Calu3 (cell line): ENCODE data around the gene GAREM1. TPM values are rescaled to one million over a fixed set of nuclear protein-coding genes. Genes with fewer than 3 reads are reported as not detected.

ENCODE experiments used
- BruUV-seq: library from RNA; stranded (reverse); fragments of 400-500 nt; replicated peaks from 2 replicates; lab custom pipeline; 2021; lab: Mats Ljungman, UMichigan
- CTCF ChIA-PET: fragments of 300-600 bp; sonication (Branson Sonifier 250); formaldehyde crosslinking; loops from one replicate; lab custom pipeline; 2022; ENCODE audit warnings: antibody characterized with exemption; lab: Charles Lee
- DNase-seq: peaks from one replicate; pipeline ENCODE4 v3.0.0; 2022
- H3K27ac Mint-ChIP-seq: one replicate; pipeline ENCODE4 v1.8.0; 2022; ENCODE audit warnings: mixed read lengths; ENCODE audit not compliant: unreplicated experiment
- H3K27me3 Mint-ChIP-seq: one replicate; pipeline ENCODE4 v1.8.0; 2022; ENCODE audit warnings: mixed read lengths; ENCODE audit not compliant: unreplicated experiment
- H3K36me3 Mint-ChIP-seq: one replicate; pipeline ENCODE4 v1.8.0; 2022; ENCODE audit warnings: mild to moderate bottlenecking, moderate library complexity, mixed read lengths; ENCODE audit not compliant: insufficient read depth, unreplicated experiment
- H3K4me1 Mint-ChIP-seq: one replicate; pipeline ENCODE4 v1.8.0; 2022; ENCODE audit warnings: mild to moderate bottlenecking, low read depth, mixed read lengths; ENCODE audit not compliant: unreplicated experiment
- H3K4me3 Mint-ChIP-seq: one replicate; pipeline ENCODE4 v1.8.0; 2022; ENCODE audit warnings: mild to moderate bottlenecking, low read depth, moderate library complexity, mixed read lengths; ENCODE audit not compliant: unreplicated experiment
- H3K9me3 Mint-ChIP-seq: one replicate; pipeline ENCODE4 v1.8.0; 2022; ENCODE audit warnings: low read depth, mixed read lengths; ENCODE audit not compliant: unreplicated experiment
- intact Hi-C: fragments of 100-400 bp; cut with micrococcal nuclease; formaldehyde crosslinking; loops from one replicate; pipeline ENCODE4 v1.10.0; 2022; ENCODE audit not compliant: unreplicated experiment
- total RNA-seq: library from RNA; stranded (reverse); gene quantifications from 2 replicates; pipeline ENCODE4 v1.2.3, GENCODE V29; 2022
- TF ChIP-seq, protein P1 (sequence below): fragments of 200-600 bp; IDR thresholded peaks from one replicate; pipeline ENCODE4 v1.8.0; 2022; ENCODE audit warnings: antibody characterized with exemption; ENCODE audit not compliant: unreplicated experiment

The GAREM1 gene
- total RNA-seq, 1 experiment from 2014 or later, result 19.3 TPM

DNA sequence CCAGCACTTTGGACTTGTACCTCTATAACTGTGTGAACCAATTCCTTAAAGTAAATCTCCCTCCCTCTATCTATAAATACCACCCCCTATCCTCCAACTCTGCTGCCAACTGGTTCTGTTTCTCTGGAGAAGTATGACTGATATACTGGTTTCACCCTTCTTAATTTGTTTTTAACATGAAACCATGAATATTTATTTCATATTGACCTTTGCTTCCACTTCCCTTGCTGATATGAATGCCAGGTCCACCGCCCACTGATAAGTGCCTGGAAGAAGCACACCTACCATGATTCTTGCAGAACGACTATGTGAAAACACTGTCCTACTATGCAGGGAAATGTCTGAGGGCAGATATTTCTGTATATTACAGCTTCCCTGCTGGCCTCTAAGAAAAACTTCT is 131.6 kb downstream of the GAREM1 start:
- H3K4me3 Mint-ChIP-seq, result no peak overlapping the region
- peaks cover 23% of the 10 kb centered on the region for H3K4me1 Mint-ChIP-seq
- BruUV-seq, result no TSS peak
- no peak overlapping the region for H3K27ac Mint-ChIP-seq
- no peaks in the 10 kb centered on the region for H3K36me3 Mint-ChIP-seq
- no peak for DNase-seq
- TF ChIP-seq, protein P1, sequence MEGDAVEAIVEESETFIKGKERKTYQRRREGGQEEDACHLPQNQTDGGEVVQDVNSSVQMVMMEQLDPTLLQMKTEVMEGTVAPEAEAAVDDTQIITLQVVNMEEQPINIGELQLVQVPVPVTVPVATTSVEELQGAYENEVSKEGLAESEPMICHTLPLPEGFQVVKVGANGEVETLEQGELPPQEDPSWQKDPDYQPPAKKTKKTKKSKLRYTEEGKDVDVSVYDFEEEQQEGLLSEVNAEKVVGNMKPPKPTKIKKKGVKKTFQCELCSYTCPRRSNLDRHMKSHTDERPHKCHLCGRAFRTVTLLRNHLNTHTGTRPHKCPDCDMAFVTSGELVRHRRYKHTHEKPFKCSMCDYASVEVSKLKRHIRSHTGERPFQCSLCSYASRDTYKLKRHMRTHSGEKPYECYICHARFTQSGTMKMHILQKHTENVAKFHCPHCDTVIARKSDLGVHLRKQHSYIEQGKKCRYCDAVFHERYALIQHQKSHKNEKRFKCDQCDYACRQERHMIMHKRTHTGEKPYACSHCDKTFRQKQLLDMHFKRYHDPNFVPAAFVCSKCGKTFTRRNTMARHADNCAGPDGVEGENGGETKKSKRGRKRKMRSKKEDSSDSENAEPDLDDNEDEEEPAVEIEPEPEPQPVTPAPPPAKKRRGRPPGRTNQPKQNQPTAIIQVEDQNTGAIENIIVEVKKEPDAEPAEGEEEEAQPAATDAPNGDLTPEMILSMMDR, result no peak
- intact Hi-C loops, result no loop called here
- H3K27me3 Mint-ChIP-seq, result no peaks in the 10 kb centered on the region
- CTCF ChIA-PET, result no interaction called here
- H3K9me3 Mint-ChIP-seq, result no peaks in the 10 kb centered on the region

GRCh38 chr18:32337821-32338220 is 132.9 kb downstream of the GAREM1 start:
- DNase-seq, result no peak
- H3K4me1 Mint-ChIP-seq, result peaks cover 18% of the 10 kb centered on the region
- no peaks in the 10 kb centered on the region for H3K27me3 Mint-ChIP-seq
- intact Hi-C loops, result no loop called here
- no peaks in the 10 kb centered on the region for H3K36me3 Mint-ChIP-seq
- H3K4me3 Mint-ChIP-seq, result no peak overlapping the region
- no peak overlapping the region for H3K27ac Mint-ChIP-seq
- TF ChIP-seq, protein P1, result no peak
- CTCF ChIA-PET, result no interaction called here
- H3K9me3 Mint-ChIP-seq, result no peaks in the 10 kb centered on the region
- no TSS peak for BruUV-seq

- no TSS peak for BruUV-seq
- Mint-ChIP-seq H3K27ac (no peak overlapping the region), H3K9me3 (no peaks in the 10 kb centered on the region), H3K4me1 (peaks cover 18% of the 10 kb centered on the region), H3K36me3 (no peaks in the 10 kb centered on the region), H3K27me3 (no peaks in the 10 kb centered on the region), H3K4me3 (no peak overlapping the region)
- DNase-seq, result no peak
- intact Hi-C loops, result no loop called here
- CTCF ChIA-PET, result no interaction called here
- TF ChIP-seq, protein P1, result no peak
These were observed 133.3 kb downstream of the GAREM1 start for GRCh38 chr18:32337347-32337746.

- CTCF ChIA-PET, result no interaction called here
These were observed 135.5 kb downstream of the GAREM1 start for GRCh38 chr18:32335228-32335627.

More at GRCh38 chr18:32335228-32335627, 135.5 kb downstream of the GAREM1 start:
- H3K9me3 Mint-ChIP-seq, result no peaks in the 10 kb centered on the region
- no peak for DNase-seq
- H3K36me3 Mint-ChIP-seq, result no peaks in the 10 kb centered on the region
- intact Hi-C loops, result no loop called here
- H3K4me1 Mint-ChIP-seq, result peaks cover 16% of the 10 kb centered on the region
- H3K4me3 Mint-ChIP-seq, result no peak overlapping the region
- no peaks in the 10 kb centered on the region for H3K27me3 Mint-ChIP-seq
- H3K27ac Mint-ChIP-seq, result no peak overlapping the region
- TF ChIP-seq, protein P1, result no peak
- no TSS peak for BruUV-seq
